ENCODE measurements around the gene PAPPA2. TPM values are rescaled to one million over a fixed set of nuclear protein-coding genes. Genes with fewer than 3 reads are reported as not detected.

PAPPA2 gene
- total RNA-seq, 1 experiment from 2014 or later = not detected

DNA sequence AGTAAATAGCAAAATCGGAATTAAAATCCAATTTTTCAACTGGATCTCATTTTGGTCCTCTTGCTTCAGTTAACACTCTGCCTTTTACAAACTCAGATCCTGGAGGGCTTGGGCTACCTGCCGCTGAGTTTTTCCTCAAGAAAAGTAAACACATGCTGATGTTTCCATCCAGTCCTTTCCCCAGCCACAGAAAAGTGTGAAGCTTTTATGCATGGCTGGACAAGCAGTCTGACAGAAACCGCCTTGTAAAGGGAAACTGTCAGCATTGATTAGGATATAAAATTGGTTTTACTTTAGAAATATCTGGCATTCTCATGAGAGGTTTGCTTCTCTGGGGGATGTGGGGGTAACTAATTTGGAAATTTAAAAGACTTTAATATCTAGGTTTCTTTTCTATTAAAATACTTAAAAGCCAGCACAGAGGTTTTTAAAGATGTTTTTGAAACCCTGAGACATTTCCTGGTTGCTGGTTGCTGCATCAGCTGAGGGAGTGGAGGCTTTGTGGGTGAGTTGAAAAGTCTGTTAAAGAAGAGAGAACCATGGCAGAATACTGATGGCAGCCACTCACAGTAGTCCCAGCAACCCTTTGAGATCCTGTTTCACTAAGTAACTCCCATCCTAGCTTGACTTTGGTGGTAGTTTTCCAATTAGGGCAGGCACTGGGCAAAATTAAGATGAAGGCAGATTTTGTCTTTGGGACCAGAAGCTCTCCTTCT is 238.3 kb downstream of the PAPPA2 start:
- Histone ChIP-seq H3K27ac (ENCODE audit: low read length) (no peak overlapping the region), H3K4me1 (ENCODE audit: low read length) (no peaks in the 10 kb centered on the region; the same call in 1 of the 2 replicates), H4K20me1 (ENCODE audit: insufficient read depth, low read depth, low read length) (no peaks in the 10 kb centered on the region), H3K4me3 (ENCODE audit: low read length) (no peak overlapping the region), H3K79me2 (ENCODE audit: low read length) (no peaks in the 10 kb centered on the region), H3K9me3 (ENCODE audit: low read length) (no peaks in the 10 kb centered on the region), H2AFZ (ENCODE audit: low read length) (no peak overlapping the region), H3K9me2 (replicated peaks; ENCODE audit: insufficient read depth, low read length) (no peaks in the 10 kb centered on the region), H3K27me3 (ENCODE audit: low read length) (no peaks in the 10 kb centered on the region), H3K9ac (ENCODE audit: low read length) (no peak overlapping the region), H3K4me2 (ENCODE audit: low read depth, low read length, poor library complexity, severe bottlenecking) (no peak overlapping the region), H3K36me3 (ENCODE audit: insufficient read depth, low read length) (no peaks in the 10 kb centered on the region)
- no peak for DNase-seq

DNA sequence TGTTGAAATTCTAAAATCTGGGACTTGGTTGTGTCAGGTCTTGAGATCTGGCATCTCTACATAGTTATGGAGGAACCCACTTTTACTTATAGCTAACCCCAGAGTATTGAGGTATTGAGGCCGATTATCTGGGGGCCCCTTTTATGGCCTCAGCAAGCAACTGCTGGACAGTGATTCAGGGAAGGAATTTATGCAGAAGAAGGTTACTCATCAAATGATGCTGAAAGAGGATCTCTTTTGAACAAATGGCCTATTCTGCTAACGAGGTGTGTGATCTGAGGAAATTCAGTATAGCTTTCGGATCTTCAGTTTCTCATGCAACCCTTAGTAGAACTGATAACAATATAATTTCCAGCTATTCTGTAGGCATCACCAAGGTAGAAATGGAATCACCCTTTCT is 239.9 kb downstream of the PAPPA2 start:
- no peaks in the 10 kb centered on the region for H3K36me3 ChIP-seq (ENCODE audit: insufficient read depth, low read length)
- H3K27ac ChIP-seq (ENCODE audit: low read length) = no peak overlapping the region
- no peak overlapping the region for H3K9ac ChIP-seq (ENCODE audit: low read length)
- no peak overlapping the region for H2AFZ ChIP-seq (ENCODE audit: low read length)
- no peaks in the 10 kb centered on the region for H3K79me2 ChIP-seq (ENCODE audit: low read length)
- H3K27me3 ChIP-seq (ENCODE audit: low read length) = no peaks in the 10 kb centered on the region
- no peaks in the 10 kb centered on the region for H4K20me1 ChIP-seq (ENCODE audit: insufficient read depth, low read depth, low read length)
- no peak for DNase-seq
- no peak overlapping the region for H3K4me3 ChIP-seq (ENCODE audit: low read length)
- no peak overlapping the region for H3K4me2 ChIP-seq (ENCODE audit: low read depth, low read length, poor library complexity, severe bottlenecking)
- H3K9me2 ChIP-seq (replicated peaks; ENCODE audit: insufficient read depth, low read length) = no peaks in the 10 kb centered on the region
- H3K4me1 ChIP-seq (ENCODE audit: low read length) = no peaks in the 10 kb centered on the region
- no peaks in the 10 kb centered on the region for H3K9me3 ChIP-seq (ENCODE audit: low read length)

DNA sequence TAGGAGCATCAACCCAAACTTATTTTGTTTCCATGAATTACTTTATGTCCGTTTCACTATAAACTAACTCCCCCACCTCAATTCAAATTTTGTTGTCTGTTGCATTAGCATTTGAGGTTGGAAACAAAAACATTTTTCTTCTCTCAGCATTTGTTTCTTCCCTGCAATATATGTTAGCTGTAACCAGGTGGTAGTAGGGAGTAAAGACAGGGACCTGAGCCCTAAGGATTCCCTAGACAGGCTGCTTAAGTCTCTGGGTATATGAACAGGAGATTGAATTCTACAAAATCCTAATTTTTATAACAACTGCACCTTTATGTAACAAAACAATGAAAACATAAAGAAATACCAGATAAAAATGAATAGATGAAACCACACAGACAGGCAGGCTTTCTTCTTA is 242.6 kb downstream of the PAPPA2 start:
- Histone ChIP-seq H3K4me2 (ENCODE audit: low read depth, low read length, poor library complexity, severe bottlenecking) (no peak overlapping the region), H3K9me2 (replicated peaks; ENCODE audit: insufficient read depth, low read length) (no peaks in the 10 kb centered on the region), H3K4me3 (ENCODE audit: low read length) (no peak overlapping the region), H3K27me3 (ENCODE audit: low read length) (no peaks in the 10 kb centered on the region), H3K9ac (ENCODE audit: low read length) (no peak overlapping the region), H2AFZ (ENCODE audit: low read length) (no peak overlapping the region), H3K4me1 (ENCODE audit: low read length) (no peaks in the 10 kb centered on the region), H4K20me1 (ENCODE audit: insufficient read depth, low read depth, low read length) (no peaks in the 10 kb centered on the region), H3K27ac (ENCODE audit: low read length) (no peak overlapping the region), H3K79me2 (ENCODE audit: low read length) (no peaks in the 10 kb centered on the region), H3K36me3 (ENCODE audit: insufficient read depth, low read length) (no peaks in the 10 kb centered on the region), H3K9me3 (ENCODE audit: low read length) (no peaks in the 10 kb centered on the region)
- DNase-seq = no peak

DNA sequence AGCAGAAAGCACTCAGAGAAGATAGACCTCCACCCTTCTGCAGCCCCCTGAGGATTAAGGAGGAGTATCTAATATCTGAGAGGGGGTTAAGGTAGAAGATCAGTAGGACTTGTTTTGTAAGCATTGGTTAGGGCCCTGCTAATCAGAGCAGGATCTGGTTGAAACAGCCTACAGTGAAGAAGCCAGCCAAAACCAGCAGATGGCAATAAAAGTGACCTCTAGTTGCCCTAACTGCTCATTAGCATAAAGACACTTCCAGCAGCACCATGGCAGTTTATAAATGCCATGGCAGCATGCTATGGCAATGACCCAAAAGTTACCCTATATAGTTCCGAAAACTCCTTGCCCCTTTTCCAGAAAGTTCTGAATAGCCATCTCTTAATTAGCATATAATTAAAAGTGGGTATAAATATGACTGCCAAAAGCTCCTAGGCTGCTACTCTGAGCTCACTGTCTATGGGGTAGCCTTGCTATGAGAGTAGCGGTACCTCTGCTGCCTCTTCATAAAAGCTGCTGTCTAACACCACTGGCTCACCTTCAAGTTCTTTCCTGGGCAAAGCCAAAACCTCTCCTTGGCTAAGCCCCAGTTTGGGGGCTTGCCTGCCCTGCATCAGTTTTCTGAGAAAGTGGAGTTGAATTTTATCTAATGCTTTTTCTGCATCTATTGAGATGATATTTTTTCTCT is 254.2 kb downstream of the PAPPA2 start:
- Histone ChIP-seq H3K36me3 (ENCODE audit: insufficient read depth, low read length) (no peaks in the 10 kb centered on the region), H3K4me2 (ENCODE audit: low read depth, low read length, poor library complexity, severe bottlenecking) (no peak overlapping the region), H3K4me3 (ENCODE audit: low read length) (no peak overlapping the region), H2AFZ (ENCODE audit: low read length) (no peak overlapping the region), H3K27me3 (ENCODE audit: low read length) (no peaks in the 10 kb centered on the region), H4K20me1 (ENCODE audit: insufficient read depth, low read depth, low read length) (no peaks in the 10 kb centered on the region), H3K27ac (ENCODE audit: low read length) (no peak overlapping the region), H3K9me2 (replicated peaks; ENCODE audit: insufficient read depth, low read length) (no peaks in the 10 kb centered on the region), H3K9ac (ENCODE audit: low read length) (no peak overlapping the region), H3K4me1 (ENCODE audit: low read length) (no peaks in the 10 kb centered on the region), H3K9me3 (ENCODE audit: low read length) (no peaks in the 10 kb centered on the region), H3K79me2 (ENCODE audit: low read length) (no peaks in the 10 kb centered on the region)
- no peak for DNase-seq

DNA sequence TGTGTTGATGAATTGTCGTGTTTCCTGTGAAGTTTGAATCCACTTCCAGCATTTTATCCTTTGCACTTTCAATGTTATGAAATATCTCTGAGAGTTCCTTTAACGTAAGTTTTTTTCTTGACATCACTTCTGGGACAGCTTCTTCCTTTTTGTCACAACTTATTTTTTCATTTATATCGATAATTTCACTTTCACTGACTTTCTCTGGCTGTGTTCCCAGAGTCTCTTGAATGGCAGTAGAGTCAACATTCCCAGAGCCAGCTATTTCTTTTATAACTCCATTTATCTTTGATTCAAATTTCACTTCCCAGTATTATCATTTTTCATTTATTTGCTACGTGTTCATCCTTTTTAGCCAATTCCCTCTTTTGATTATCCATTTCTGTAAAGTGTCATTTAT is 256.5 kb downstream of the PAPPA2 start:
- Histone ChIP-seq H2AFZ (ENCODE audit: low read length) (no peak overlapping the region), H4K20me1 (ENCODE audit: insufficient read depth, low read depth, low read length) (no peaks in the 10 kb centered on the region), H3K27me3 (ENCODE audit: low read length) (no peaks in the 10 kb centered on the region), H3K4me1 (ENCODE audit: low read length) (no peaks in the 10 kb centered on the region), H3K36me3 (ENCODE audit: insufficient read depth, low read length) (no peaks in the 10 kb centered on the region), H3K9me3 (ENCODE audit: low read length) (no peaks in the 10 kb centered on the region), H3K79me2 (ENCODE audit: low read length) (no peaks in the 10 kb centered on the region), H3K4me3 (ENCODE audit: low read length) (no peak overlapping the region), H3K27ac (ENCODE audit: low read length) (no peak overlapping the region), H3K9me2 (replicated peaks; ENCODE audit: insufficient read depth, low read length) (no peaks in the 10 kb centered on the region), H3K9ac (ENCODE audit: low read length) (no peak overlapping the region), H3K4me2 (ENCODE audit: low read depth, low read length, poor library complexity, severe bottlenecking) (no peak overlapping the region)
- DNase-seq = no peak

DNA sequence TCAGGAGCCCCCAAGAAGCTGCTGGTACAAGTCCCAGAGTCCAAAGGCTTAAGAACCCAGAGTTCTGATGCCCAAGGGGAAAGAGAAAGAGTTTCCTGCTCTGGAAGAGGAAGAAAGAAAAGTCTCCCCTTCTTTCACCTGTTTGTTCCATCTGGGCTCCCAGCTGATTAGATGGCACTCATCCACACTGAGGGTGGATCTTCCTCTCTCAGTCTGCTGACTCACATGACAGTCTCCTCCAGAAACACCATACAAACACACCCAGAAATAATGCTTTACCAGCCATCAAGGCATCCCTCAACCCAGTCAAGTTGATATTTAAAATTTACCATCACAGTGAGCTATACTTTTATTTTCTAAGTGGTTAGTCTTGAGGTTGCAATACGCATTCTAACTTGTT is 257.9 kb downstream of the PAPPA2 start:
- H3K4me3 ChIP-seq (ENCODE audit: low read length) = no peak overlapping the region
- no peak for DNase-seq
- H3K36me3 ChIP-seq (ENCODE audit: insufficient read depth, low read length) = no peaks in the 10 kb centered on the region
- H3K79me2 ChIP-seq (ENCODE audit: low read length) = no peaks in the 10 kb centered on the region
- no peaks in the 10 kb centered on the region for H3K9me3 ChIP-seq (ENCODE audit: low read length)
- H3K27me3 ChIP-seq (ENCODE audit: low read length) = no peaks in the 10 kb centered on the region
- no peak overlapping the region for H2AFZ ChIP-seq (ENCODE audit: low read length)
- no peaks in the 10 kb centered on the region for H3K9me2 ChIP-seq (replicated peaks; ENCODE audit: insufficient read depth, low read length)
- H3K4me2 ChIP-seq (ENCODE audit: low read depth, low read length, poor library complexity, severe bottlenecking) = no peak overlapping the region
- no peak overlapping the region for H3K9ac ChIP-seq (ENCODE audit: low read length)
- H4K20me1 ChIP-seq (ENCODE audit: insufficient read depth, low read depth, low read length) = no peaks in the 10 kb centered on the region
- no peaks in the 10 kb centered on the region for H3K4me1 ChIP-seq (ENCODE audit: low read length)
- H3K27ac ChIP-seq (ENCODE audit: low read length) = no peak overlapping the region

DNA sequence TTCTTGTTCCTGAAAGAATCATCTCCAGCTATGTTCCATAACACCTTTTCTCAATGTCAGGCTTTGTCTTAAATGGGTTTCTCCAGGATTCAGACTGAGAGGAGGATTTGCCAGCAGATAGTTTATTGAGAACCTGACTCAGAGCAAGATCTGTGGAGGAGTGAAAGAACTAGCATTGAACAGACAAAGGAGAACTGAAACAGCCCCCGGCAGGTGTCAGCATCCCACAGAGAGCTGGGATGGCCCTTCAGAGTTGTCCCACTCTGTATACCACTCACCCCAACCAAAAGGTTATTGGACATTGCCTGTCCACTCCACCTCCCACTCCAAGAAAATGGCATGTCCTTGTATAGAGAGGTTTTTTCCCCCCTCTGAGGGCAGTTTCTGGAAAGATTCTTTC is 270.7 kb downstream of the PAPPA2 start:
- Histone ChIP-seq H4K20me1 (ENCODE audit: insufficient read depth, low read depth, low read length) (no peaks in the 10 kb centered on the region), H3K4me2 (ENCODE audit: low read depth, low read length, poor library complexity, severe bottlenecking) (no peak overlapping the region), H3K27me3 (ENCODE audit: low read length) (no peaks in the 10 kb centered on the region), H2AFZ (ENCODE audit: low read length) (no peak overlapping the region), H3K9ac (ENCODE audit: low read length) (no peak overlapping the region), H3K4me1 (ENCODE audit: low read length) (no peaks in the 10 kb centered on the region), H3K9me3 (ENCODE audit: low read length) (no peaks in the 10 kb centered on the region), H3K27ac (ENCODE audit: low read length) (no peak overlapping the region), H3K79me2 (ENCODE audit: low read length) (no peaks in the 10 kb centered on the region), H3K4me3 (ENCODE audit: low read length) (no peak overlapping the region), H3K36me3 (ENCODE audit: insufficient read depth, low read length) (no peaks in the 10 kb centered on the region), H3K9me2 (replicated peaks; ENCODE audit: insufficient read depth, low read length) (no peaks in the 10 kb centered on the region)
- no peak for DNase-seq

DNA sequence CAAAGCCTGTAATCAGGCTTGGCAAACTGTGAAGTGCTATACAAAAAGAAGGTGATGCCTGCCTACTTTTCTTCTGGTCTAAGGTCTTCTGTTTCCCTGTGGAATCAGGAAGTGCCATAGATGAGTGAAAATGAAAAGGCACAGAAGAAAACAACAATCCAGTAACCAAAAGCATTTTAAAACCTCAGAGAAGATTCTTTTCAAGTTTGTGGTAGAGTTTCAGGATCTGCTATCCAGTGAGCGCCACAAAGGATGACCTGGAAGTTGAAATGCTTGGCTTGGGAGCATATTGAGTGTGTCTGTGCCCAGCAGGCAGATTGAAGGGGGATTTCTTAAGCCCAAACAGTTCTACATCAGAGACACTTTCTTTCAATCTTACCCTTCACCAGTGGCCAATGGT is 272.2 kb downstream of the PAPPA2 start:
- H3K79me2 ChIP-seq (ENCODE audit: low read length) = no peaks in the 10 kb centered on the region

More for the DNA sequence above, 272.2 kb downstream of the PAPPA2 start:
- Histone ChIP-seq H3K9ac (ENCODE audit: low read length) (no peak overlapping the region), H4K20me1 (ENCODE audit: insufficient read depth, low read depth, low read length) (no peaks in the 10 kb centered on the region), H3K9me2 (replicated peaks; ENCODE audit: insufficient read depth, low read length) (no peaks in the 10 kb centered on the region), H3K4me3 (ENCODE audit: low read length) (no peak overlapping the region), H3K27ac (ENCODE audit: low read length) (no peak overlapping the region), H3K27me3 (ENCODE audit: low read length) (no peaks in the 10 kb centered on the region), H3K4me2 (ENCODE audit: low read depth, low read length, poor library complexity, severe bottlenecking) (no peak overlapping the region), H3K9me3 (ENCODE audit: low read length) (no peaks in the 10 kb centered on the region), H3K4me1 (ENCODE audit: low read length) (no peaks in the 10 kb centered on the region), H2AFZ (ENCODE audit: low read length) (no peak overlapping the region), H3K36me3 (ENCODE audit: insufficient read depth, low read length) (no peaks in the 10 kb centered on the region)
- no peak for DNase-seq
